Fibroblast of lung (primary cell): ENCODE results near the gene PAX7. TPM values are rescaled to one million over a fixed set of nuclear protein-coding genes. Genes with fewer than 3 reads are reported as not detected.

ENCODE experiments used
- DNase-seq, 2 donors: peaks; one replicate each; pipeline versions ENCODE4 v3.0.0 to v3.0.0-alpha.2; 2010; ENCODE audit warnings: low read depth in 2 of 2
- H2AFZ ChIP-seq: 2 replicates; pipeline ENCODE4 v1.5.1; 2012; ENCODE audit warnings: low read length, control low read depth, inconsistent platforms
- H3K27ac ChIP-seq: 2 replicates; pipeline ENCODE4 v1.5.1; 2011; ENCODE audit warnings: low read length, control low read depth; ENCODE audit not compliant: insufficient read depth
- H3K27me3 ChIP-seq: 2 replicates; pipeline ENCODE4 v1.5.1; 2011; ENCODE audit warnings: mild to moderate bottlenecking, low read length; ENCODE audit not compliant: control insufficient read depth, insufficient read depth
- H3K36me3 ChIP-seq: 2 replicates; pipeline ENCODE4 v1.5.1; 2011; ENCODE audit warnings: low read length; ENCODE audit not compliant: control insufficient read depth, insufficient read depth
- H3K4me1 ChIP-seq: 2 replicates; pipeline ENCODE4 v1.5.1; 2011; ENCODE audit warnings: low read length; ENCODE audit not compliant: control insufficient read depth, insufficient read depth; ENCODE audit errors: extremely low read depth
- H3K4me2 ChIP-seq: 2 replicates; pipeline ENCODE4 v1.5.1; 2011; ENCODE audit warnings: low read length, control low read depth; ENCODE audit not compliant: insufficient read depth; ENCODE audit errors: extremely low read depth
- H3K4me3 ChIP-seq, 4 experiments: fragments of 200-600 bp in 1 of 4; sonication (generic) in 1 of 4; replicated peaks in 1 of 4; 2 replicates each; pipeline ENCODE4 v1.5.1; 2011 to 2016; ENCODE audit warnings: low read length in 4 of 4, low read depth in 3 of 4, mild to moderate bottlenecking in 3 of 4, control low read depth in 2 of 4, inconsistent platforms in 1 of 4, mixed read lengths in 1 of 4; ENCODE audit not compliant: insufficient read depth in 1 of 4; ENCODE audit errors: control extremely low read depth in 1 of 4
- H3K79me2 ChIP-seq: 2 replicates; pipeline ENCODE4 v1.5.1; 2012; ENCODE audit warnings: mild to moderate bottlenecking, low read length, inconsistent platforms; ENCODE audit not compliant: control insufficient read depth, insufficient read depth
- H3K9ac ChIP-seq: 2 replicates; pipeline ENCODE4 v1.5.1; 2011; ENCODE audit warnings: mild to moderate bottlenecking, low read length, control low read depth; ENCODE audit not compliant: insufficient read depth
- H3K9me3 ChIP-seq: 2 replicates; pipeline ENCODE4 v1.5.1; 2012; ENCODE audit warnings: low read depth, low read length; ENCODE audit not compliant: control insufficient read depth, insufficient read depth
- H4K20me1 ChIP-seq: 2 replicates; pipeline ENCODE4 v1.5.1; 2011; ENCODE audit warnings: low read length; ENCODE audit not compliant: control insufficient read depth, insufficient read depth; ENCODE audit errors: extremely low read depth
- EZH2 ChIP-seq: IDR thresholded peaks from 2 replicates; pipeline ENCODE4 v1.5.1; 2012; ENCODE audit warnings: low read length, control low read depth, mild to moderate bottlenecking; ENCODE audit errors: missing control alignments
- polyA plus RNA-seq, 2 donors: library from polyadenylated mRNA; depleted of rRNA in 1 of 2; stranded (reverse) in 1 of 2; unstranded in 1 of 2; fragments of >200 nt; gene quantifications; 2 replicates each; pipeline ENCODE4 v1.2.1, GENCODE V29; 2011 to 2012; ENCODE audit warnings: missing spikeins in 1 of 2
- total RNA-seq: library from RNA; depleted of rRNA; stranded (reverse); fragments of >200 nt; gene quantifications from 2 replicates; pipeline ENCODE4 v1.2.1, GENCODE V29; 2014
- TF ChIP-seq, protein P1 (sequence below), 2 donors: IDR thresholded peaks in 1 of 2; conservative IDR thresholded peaks in 1 of 2; 1 replicate in 1 of 2; 2 replicates in 1 of 2; pipeline ENCODE4 v1.5.1; 2011 to 2012; ENCODE audit warnings: low read length in 2 of 2, control low read depth in 1 of 2, inconsistent platforms in 1 of 2, low read depth in 1 of 2, mild to moderate bottlenecking in 1 of 2

PAX7 gene
- total and polyA plus RNA-seq, 2 donors (not counting 1 experiment from before 2014, with no cell fraction given) = not detected

DNA sequence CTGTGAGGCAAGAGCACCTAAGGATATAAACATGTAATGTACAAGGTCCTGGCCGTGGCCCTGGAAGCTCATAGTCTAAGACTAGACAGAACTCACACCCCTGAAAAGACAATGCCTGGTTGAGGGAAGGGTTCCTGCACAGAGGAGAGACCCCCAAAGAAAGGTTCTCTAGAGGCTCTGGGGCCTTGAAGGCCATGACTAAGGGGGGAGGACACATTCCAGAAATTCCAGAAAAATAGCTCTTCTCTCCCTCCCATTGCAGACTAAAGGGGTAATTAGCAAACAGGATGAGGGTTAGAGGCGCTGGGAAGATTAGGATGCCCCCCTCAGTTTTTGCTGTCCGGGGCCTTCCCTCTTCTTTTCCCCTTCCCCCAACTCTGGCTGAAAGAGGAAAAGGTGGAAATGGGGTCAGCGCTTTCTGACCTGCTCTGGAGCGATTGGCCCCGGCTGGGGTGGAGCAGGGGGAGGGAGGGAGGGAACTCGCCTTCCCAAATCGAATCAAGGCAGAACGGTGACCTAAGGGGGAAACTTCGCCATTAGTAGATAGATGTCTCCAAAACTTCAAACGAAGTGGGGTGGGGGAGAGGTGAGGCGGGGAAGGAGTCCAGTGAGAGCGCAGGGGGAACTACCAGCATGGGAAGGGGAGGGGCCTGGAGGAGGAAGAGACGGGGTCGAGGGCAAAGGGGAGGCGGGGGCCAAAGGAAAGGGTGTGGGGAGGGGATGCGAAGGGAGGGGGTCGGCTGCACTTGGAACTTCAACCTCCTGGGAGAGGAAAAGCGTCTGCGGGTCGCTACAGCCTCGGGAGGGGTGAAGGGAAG, 11.8 kb downstream of the PAX7 start:
- no peak overlapping the region for H3K4me2 ChIP-seq
- H3K4me3 ChIP-seq = no peak overlapping the region
- H2AFZ ChIP-seq = no peak overlapping the region
- H3K9me3 ChIP-seq = no peaks in the 10 kb centered on the region
- DNase-seq = no peak
- H3K9ac ChIP-seq = no peak overlapping the region
- no peaks in the 10 kb centered on the region for H4K20me1 ChIP-seq
- no peak for TF ChIP-seq EZH2
- TF ChIP-seq, protein P1, sequence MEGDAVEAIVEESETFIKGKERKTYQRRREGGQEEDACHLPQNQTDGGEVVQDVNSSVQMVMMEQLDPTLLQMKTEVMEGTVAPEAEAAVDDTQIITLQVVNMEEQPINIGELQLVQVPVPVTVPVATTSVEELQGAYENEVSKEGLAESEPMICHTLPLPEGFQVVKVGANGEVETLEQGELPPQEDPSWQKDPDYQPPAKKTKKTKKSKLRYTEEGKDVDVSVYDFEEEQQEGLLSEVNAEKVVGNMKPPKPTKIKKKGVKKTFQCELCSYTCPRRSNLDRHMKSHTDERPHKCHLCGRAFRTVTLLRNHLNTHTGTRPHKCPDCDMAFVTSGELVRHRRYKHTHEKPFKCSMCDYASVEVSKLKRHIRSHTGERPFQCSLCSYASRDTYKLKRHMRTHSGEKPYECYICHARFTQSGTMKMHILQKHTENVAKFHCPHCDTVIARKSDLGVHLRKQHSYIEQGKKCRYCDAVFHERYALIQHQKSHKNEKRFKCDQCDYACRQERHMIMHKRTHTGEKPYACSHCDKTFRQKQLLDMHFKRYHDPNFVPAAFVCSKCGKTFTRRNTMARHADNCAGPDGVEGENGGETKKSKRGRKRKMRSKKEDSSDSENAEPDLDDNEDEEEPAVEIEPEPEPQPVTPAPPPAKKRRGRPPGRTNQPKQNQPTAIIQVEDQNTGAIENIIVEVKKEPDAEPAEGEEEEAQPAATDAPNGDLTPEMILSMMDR (conservative IDR thresholded peaks at IDR 0.05 in 1 of 2, IDR thresholded peaks at IDR 0.05 in 1 of 2; ENCODE audit: low read depth in 1 of 2, low read length in 2 of 2) = no peak
- no peaks in the 10 kb centered on the region for H3K4me1 ChIP-seq
- H3K36me3 ChIP-seq = no peaks in the 10 kb centered on the region
- peaks cover 75% of the 10 kb centered on the region for H3K27me3 ChIP-seq
- no peak overlapping the region for H3K27ac ChIP-seq
- H3K79me2 ChIP-seq = no peaks in the 10 kb centered on the region

DNA sequence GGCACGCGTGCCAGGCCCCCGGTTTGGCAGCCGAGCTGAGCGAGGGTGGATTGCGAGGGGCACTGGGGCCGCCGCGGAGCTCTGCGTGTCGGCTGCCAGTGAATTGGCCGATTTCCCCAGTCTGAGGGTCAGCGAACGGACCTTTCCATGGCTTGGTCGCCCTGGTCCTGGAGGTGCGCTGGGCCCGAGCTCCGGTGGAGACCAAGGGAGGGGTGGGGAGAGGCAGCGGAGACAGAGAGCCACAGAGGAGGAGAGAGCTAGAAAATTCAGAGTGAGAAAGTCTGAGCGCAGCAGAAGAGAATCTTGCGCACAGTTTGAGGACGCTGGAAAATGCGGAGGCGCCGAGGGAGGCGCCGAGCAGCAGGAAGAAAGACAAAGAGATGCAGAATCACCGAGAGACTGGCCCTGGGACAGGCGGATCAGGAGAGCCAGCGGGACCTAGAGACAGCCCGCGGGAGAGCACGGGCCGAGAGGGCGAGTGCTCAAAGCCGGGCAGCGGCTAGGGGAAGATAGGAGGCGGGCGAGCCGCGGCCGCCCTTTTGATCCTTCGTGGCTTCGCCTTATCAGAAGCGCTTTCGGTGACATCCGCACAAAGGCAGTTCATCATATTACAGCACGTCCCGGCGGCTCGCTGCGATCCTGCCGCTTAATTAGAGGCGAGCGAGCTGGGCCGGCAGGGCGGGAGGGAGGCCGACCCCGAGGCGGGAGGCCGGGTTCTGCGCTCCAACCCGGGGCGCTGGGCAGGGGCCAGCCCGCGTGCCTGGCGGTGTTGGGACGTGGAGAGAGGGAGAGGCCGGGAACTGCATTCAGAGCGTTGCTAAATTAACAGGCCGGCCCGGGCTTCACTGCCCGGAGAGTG, 12.7 kb downstream of the PAX7 start:
- H3K36me3 ChIP-seq = no peaks in the 10 kb centered on the region
- H3K27me3 ChIP-seq = peaks cover 66% of the 10 kb centered on the region
- no peak overlapping the region for H3K27ac ChIP-seq
- no peak overlapping the region for H2AFZ ChIP-seq
- H3K4me2 ChIP-seq = no peak overlapping the region
- no peaks in the 10 kb centered on the region for H3K79me2 ChIP-seq
- no peaks in the 10 kb centered on the region for H4K20me1 ChIP-seq
- TF ChIP-seq, protein P1 (conservative IDR thresholded peaks at IDR 0.05 in 1 of 2, IDR thresholded peaks at IDR 0.05 in 1 of 2; ENCODE audit: low read depth in 1 of 2, low read length in 2 of 2) = no peak
- peak; percentile 86 for TF ChIP-seq EZH2
- H3K4me1 ChIP-seq = no peaks in the 10 kb centered on the region
- DNase-seq = no peak
- H3K4me3 ChIP-seq = no peak overlapping the region
- no peak overlapping the region for H3K9ac ChIP-seq
- H3K9me3 ChIP-seq = no peaks in the 10 kb centered on the region

DNA sequence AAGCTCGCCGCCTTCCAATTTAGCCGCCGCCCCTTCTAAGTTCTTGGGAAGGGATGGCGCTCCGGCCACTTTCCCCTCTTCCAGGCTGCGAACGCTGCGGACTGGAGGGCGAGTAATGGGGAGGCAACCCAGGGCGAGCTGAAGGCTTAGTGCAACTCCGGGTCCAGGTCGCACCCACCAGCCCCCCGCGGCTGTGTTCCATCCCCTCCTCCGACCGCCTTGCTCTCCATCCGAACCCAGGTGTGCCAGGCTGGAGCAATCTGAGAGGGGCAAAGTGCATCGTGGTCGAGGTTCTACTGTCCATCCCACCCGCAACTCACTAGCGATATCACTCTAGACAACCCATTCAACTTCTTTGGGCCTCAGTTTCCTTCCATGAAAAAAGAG, 13.4 kb downstream of the PAX7 start:
- Histone ChIP-seq H2AFZ (no peak overlapping the region), H3K4me1 (no peaks in the 10 kb centered on the region), H3K9ac (no peak overlapping the region), H3K4me2 (no peak overlapping the region), H3K9me3 (no peaks in the 10 kb centered on the region), H3K27me3 (peaks cover 60% of the 10 kb centered on the region), H3K27ac (no peak overlapping the region), H3K4me3 (no peak overlapping the region), H4K20me1 (no peaks in the 10 kb centered on the region), H3K79me2 (no peaks in the 10 kb centered on the region), H3K36me3 (no peaks in the 10 kb centered on the region)
- TF ChIP-seq, protein P1 (conservative IDR thresholded peaks at IDR 0.05 in 1 of 2, IDR thresholded peaks at IDR 0.05 in 1 of 2; ENCODE audit: low read depth in 1 of 2, low read length in 2 of 2) = no peak
- TF ChIP-seq EZH2 = no peak
- no peak for DNase-seq
